ENCODE results near the gene CCM2. TPM values are rescaled to one million over a fixed set of nuclear protein-coding genes. Genes with fewer than 3 reads are reported as not detected.

CCM2 gene
- polyA plus RNA-seq, 2 of the 4 experiments (the other 2 are of a cell fraction), result 18.9 to 34.6 TPM

DNA sequence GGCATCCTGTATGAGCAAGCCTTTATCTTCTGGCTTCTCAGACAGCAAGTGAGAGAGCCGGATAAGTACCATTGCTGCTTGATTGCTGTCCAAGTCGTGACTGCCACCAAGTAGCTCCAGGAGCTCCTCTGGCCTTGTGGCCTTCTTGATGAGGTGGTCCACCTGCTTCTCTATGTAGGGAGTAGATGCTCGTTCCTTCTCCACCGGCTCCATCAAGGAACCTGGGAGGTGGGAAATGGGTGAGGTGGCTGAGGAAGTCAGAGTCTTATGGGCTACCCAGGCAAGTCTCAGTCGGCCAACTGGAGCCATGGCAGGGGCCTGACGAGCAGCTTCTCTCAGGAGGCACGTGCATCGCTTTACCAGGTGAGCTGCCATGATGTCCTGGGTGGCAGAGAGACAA is 108.9 kb downstream of the CCM2 start:
- 88% methylated on average over 8 of the region's 8 CpGs for whole genome bisulfite sequencing (ENCODE audit: missing lambda C conversion rate)
- Histone ChIP-seq H3K9me3 (no peaks in the 10 kb centered on the region), H3K4me2 (peak overlapping the region; percentile 79), H3K4me3 (no peak overlapping the region), H3K27ac (no peak overlapping the region), H3K4me1 (peaks cover 28% of the 10 kb centered on the region)
- ATAC-seq (no peak), DNase-seq (ENCODE audit: low read depth in 1 of 2, low spot score in 1 of 2) (no peak), FAIRE-seq (no peak)
- CTCF ChIA-PET, result no interaction called here
- POLR2A ChIA-PET, result no interaction called here
- TF ChIP-seq MAZ (IDR thresholded peaks at IDR 0.05; ENCODE audit: borderline replicate concordance, low read depth, low read length) (no peak), FOSB (CRISPR knock-in tag; IDR thresholded peaks at IDR 0.05) (no peak), HOXA7 (CRISPR knock-in tag; IDR thresholded peaks at IDR 0.05) (no peak), ZNF302 (CRISPR knock-in tag; IDR thresholded peaks at IDR 0.05) (no peak)

DNA sequence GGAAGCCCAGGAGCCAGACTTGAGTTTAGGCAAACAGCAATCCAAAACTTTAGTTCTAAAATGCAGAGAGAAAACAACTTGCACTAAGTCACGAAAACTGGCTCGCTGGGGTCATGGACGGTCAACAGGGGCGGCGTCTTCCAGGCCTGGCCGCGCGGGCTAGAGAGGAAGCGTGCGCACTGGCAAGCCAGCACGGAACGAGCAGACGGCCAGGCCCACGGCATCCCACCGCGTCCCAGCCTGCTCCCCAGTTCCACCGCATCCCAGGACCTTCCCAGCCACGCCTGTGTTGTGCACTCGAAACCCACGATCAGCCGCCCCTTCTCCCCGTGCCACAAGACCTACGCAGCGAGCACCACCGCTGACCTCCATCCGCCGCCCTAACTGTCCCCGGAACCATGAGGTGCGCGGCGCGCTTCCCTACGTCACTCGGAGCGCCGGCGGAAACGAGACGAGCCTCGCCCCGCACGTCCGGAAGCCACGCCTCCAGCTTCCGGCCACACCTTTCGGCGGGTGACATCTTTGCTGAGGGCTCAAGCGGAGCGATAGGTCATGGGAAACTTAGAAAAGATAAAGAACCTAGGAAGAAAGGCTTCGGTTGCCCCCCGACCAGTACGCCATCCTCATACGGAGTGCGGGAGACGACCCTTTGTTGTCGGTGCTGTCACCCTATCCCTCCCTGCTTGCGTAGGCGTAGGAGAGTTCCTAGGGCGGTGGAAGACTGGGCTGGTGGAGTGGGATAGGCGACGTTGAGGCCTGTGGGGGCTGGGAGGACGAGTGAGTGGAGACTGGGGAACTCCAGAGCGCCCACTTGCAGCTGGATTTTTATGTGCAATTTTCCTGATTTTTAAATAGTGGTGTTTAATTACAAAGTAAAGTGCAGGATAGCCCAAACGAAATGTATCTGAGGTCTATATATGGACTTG is 111.6 kb downstream of the CCM2 start, which contains the start of gene TBRG4:
TBRG4 (minus strand) TSS at position 400 of the 926 bp plus-strand sequence. CDS start 2,460 bp downstream, outside the sequence.
- Histone ChIP-seq H3K4me2 (peak within 1 kb of the TSS; percentile 86), H3K4me3 (peak within 1 kb of the TSS; percentile 86), H3K27ac (peak within 1 kb of the TSS; percentile 92 to 96), H3K4me1 (peaks cover 28% of the 10 kb centered on the region), H3K9me3 (no peaks in the 10 kb centered on the region)
- CTCF ChIA-PET, result interaction anchor here (0.7 to 2.3 kb wide), 9 partner anchors 11 to 473 kb away, joined by 3 to 9 read pairs (median 3); partner anchors contain the start of gene H2AZ2
- under 1% methylated on average over 40 of the region's 64 CpGs for WGBS (ENCODE audit: missing lambda C conversion rate)
- peak; percentile 94 to 96 for ATAC-seq
- peak; percentile 85 to 97 for DNase-seq (ENCODE audit: low read depth in 1 of 2, low spot score in 1 of 2)
- peak; percentile 46 for FAIRE-seq
- POLR2A ChIA-PET, result interaction anchor here (0.5 to 1.8 kb wide), 32 partner anchors 9 to 1067 kb away, joined by 3 to 16 read pairs (median 4); partner anchors contain the start of genes DBNL, DDX56, H2AZ2 and OGDH
- TF ChIP-seq ZSCAN20 (CRISPR knock-in tag; IDR thresholded peaks at IDR 0.05) (no peak), NFE2L2 (conservative IDR thresholded peaks at IDR 0.05; ENCODE audit: low read length) (no peak), ZFP36 (IDR thresholded peaks at IDR 0.05; ENCODE audit: borderline replicate concordance, partially characterized antibody) (no peak), SMC3 (IDR thresholded peaks at IDR 0.05) (0 out of 3 replicates have a peak, but pooled peaks have one; percentile 31), TP53 (CRISPR knock-in tag; IDR thresholded peaks at IDR 0.05) (no peak; the same call in none of the 2 replicates), MAFK (IDR thresholded peaks at IDR 0.05; ENCODE audit: partially characterized antibody) (no peak), TFCP2L1 (CRISPR knock-in tag; IDR thresholded peaks at IDR 0.05) (peak; percentile 94), HOXB5 (CRISPR knock-in tag; IDR thresholded peaks at IDR 0.05) (no peak), CEBPB (IDR thresholded peaks at IDR 0.05) (no peak), MAZ (IDR thresholded peaks at IDR 0.05; ENCODE audit: borderline replicate concordance, low read depth, low read length) (peak; percentile 79; the same call in 1 of the 2 replicates), NR3C1 (IDR thresholded peaks at IDR 0.05) (no peak), RARB (CRISPR knock-in tag; IDR thresholded peaks at IDR 0.05) (no peak), RFX5 (IDR thresholded peaks at IDR 0.05) (peak; percentile 29; the same call in 1 of the 2 replicates), JUNB (IDR thresholded peaks at IDR 0.05) (no peak), CBX8 (IDR thresholded peaks at IDR 0.05) (no peak), RNF2 (IDR thresholded peaks at IDR 0.05; ENCODE audit: borderline replicate concordance, low read depth) (no peak), FOSL2 (IDR thresholded peaks at IDR 0.05) (no peak), FOSL2 (CRISPR knock-in tag; IDR thresholded peaks at IDR 0.05) (no peak; the same call in 1 of the 2 replicates), BHLHE40 (IDR thresholded peaks at IDR 0.05; ENCODE audit: low read depth, low read length) (no peak), CHD4 (IDR thresholded peaks at IDR 0.05; ENCODE audit: borderline replicate concordance) (no peak), ZNF302 (CRISPR knock-in tag; IDR thresholded peaks at IDR 0.05) (no peak), JUN (IDR thresholded peaks at IDR 0.05) (peak; percentile 86 to 98; a peak in 4 of 5 replicates), MYC (IDR thresholded peaks at IDR 0.05; ENCODE audit: borderline replicate concordance, low read length) (peak; percentile 100), RCOR1 (IDR thresholded peaks at IDR 0.05; ENCODE audit: low read depth, low read length) (no peak)
- TF ChIP-seq, protein P1, sequence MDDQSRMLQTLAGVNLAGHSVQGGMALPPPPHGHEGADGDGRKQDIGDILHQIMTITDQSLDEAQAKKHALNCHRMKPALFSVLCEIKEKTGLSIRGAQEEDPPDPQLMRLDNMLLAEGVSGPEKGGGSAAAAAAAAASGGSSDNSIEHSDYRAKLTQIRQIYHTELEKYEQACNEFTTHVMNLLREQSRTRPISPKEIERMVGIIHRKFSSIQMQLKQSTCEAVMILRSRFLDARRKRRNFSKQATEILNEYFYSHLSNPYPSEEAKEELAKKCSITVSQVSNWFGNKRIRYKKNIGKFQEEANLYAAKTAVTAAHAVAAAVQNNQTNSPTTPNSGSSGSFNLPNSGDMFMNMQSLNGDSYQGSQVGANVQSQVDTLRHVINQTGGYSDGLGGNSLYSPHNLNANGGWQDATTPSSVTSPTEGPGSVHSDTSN (IDR thresholded peaks at IDR 0.05), result 0 out of 2 replicates have a peak, but pooled peaks have one; percentile 44
- TF ChIP-seq, protein P2, sequence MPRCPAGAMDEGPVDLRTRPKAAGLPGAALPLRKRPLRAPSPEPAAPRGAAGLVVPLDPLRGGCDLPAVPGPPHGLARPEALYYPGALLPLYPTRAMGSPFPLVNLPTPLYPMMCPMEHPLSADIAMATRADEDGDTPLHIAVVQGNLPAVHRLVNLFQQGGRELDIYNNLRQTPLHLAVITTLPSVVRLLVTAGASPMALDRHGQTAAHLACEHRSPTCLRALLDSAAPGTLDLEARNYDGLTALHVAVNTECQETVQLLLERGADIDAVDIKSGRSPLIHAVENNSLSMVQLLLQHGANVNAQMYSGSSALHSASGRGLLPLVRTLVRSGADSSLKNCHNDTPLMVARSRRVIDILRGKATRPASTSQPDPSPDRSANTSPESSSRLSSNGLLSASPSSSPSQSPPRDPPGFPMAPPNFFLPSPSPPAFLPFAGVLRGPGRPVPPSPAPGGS (IDR thresholded peaks at IDR 0.05), result peak; percentile 96
- TF ChIP-seq, protein P3, sequence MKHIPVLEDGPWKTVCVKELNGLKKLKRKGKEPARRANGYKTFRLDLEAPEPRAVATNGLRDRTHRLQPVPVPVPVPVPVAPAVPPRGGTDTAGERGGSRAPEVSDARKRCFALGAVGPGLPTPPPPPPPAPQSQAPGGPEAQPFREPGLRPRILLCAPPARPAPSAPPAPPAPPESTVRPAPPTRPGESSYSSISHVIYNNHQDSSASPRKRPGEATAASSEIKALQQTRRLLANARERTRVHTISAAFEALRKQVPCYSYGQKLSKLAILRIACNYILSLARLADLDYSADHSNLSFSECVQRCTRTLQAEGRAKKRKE (CRISPR knock-in tag; IDR thresholded peaks at IDR 0.05; ENCODE audit: low read depth), result peak; percentile 80; the same call in 1 of the 2 replicates
- TF ChIP-seq, protein P4, sequence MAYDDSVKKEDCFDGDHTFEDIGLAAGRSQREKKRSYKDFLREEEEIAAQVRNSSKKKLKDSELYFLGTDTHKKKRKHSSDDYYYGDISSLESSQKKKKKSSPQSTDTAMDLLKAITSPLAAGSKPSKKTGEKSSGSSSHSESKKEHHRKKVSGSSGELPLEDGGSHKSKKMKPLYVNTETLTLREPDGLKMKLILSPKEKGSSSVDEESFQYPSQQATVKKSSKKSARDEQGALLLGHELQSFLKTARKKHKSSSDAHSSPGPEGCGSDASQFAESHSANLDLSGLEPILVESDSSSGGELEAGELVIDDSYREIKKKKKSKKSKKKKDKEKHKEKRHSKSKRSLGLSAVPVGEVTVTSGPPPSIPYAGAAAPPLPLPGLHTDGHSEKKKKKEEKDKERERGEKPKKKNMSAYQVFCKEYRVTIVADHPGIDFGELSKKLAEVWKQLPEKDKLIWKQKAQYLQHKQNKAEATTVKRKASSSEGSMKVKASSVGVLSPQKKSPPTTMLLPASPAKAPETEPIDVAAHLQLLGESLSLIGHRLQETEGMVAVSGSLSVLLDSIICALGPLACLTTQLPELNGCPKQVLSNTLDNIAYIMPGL (CRISPR knock-in tag; IDR thresholded peaks at IDR 0.05; ENCODE audit: borderline replicate concordance), result peak; percentile 70; the same call in 1 of the 2 replicates
- TF ChIP-seq, protein P5, sequence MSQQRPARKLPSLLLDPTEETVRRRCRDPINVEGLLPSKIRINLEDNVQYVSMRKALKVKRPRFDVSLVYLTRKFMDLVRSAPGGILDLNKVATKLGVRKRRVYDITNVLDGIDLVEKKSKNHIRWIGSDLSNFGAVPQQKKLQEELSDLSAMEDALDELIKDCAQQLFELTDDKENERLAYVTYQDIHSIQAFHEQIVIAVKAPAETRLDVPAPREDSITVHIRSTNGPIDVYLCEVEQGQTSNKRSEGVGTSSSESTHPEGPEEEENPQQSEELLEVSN (IDR thresholded peaks at IDR 0.05; ENCODE audit: borderline replicate concordance, low read depth), result no peak; the same call in 1 of the 2 replicates

Measured in A549 (cell line).